ENCODE measurements around the gene LONRF2. TPM values are rescaled to one million over a fixed set of nuclear protein-coding genes. Genes with fewer than 3 reads are reported as not detected.

Gene LONRF2
- total RNA-seq, 1 experiment from 2014 or later = 1.1 TPM

GRCh38 chr2:100334929-100335328 lies 12.6 kb upstream of the LONRF2 start:
- no peak for ATAC-seq
- Histone ChIP-seq H4K20me1 (ENCODE audit: low read length) (no peaks in the 10 kb centered on the region), H3K9me3 (ENCODE audit: low read length) (no peaks in the 10 kb centered on the region), H3K79me2 (ENCODE audit: low read length) (no peaks in the 10 kb centered on the region), H3F3A (ENCODE audit: low read length, unreplicated experiment) (no peaks in the 10 kb centered on the region), H3K9ac (ENCODE audit: low read length) (no peak overlapping the region), H3K9me2 (replicated peaks; ENCODE audit: low read length) (no peaks in the 10 kb centered on the region), H3K27me3 (ENCODE audit: low read length) (peaks cover 8% of the 10 kb centered on the region; the same call in 1 of the 2 replicates), H2AFZ (ENCODE audit: low read length) (no peak overlapping the region), H3K27ac (ENCODE audit: low read length) (no peak overlapping the region), H3K4me1 (ENCODE audit: insufficient read depth, low read length) (no peaks in the 10 kb centered on the region), H3K36me3 (ENCODE audit: low read depth, low read length) (no peaks in the 10 kb centered on the region), H3K4me2 (ENCODE audit: low read length) (no peak overlapping the region), H3K4me3 (ENCODE audit: low read length) (no peak overlapping the region)
- no TSS peak for BruUV-seq (replicated peaks)
- intact Hi-C loops (cut with micrococcal nuclease) = no loop called here
- TF ChIP-seq EZH2phosphoT487 (IDR thresholded peaks at IDR 0.05; ENCODE audit: borderline replicate concordance, low read length) = no peak
- TF ChIP-seq EZH2 (IDR thresholded peaks at IDR 0.05; ENCODE audit: low read length, unreplicated experiment) = no peak
- no peak for TF ChIP-seq CTCF (conservative IDR thresholded peaks at IDR 0.05; ENCODE audit: low read depth, low read length)
- ChIA-PET POLR2A (ENCODE audit: unreplicated experiment) (interaction anchor here (0.7 kb wide), 1 partner anchor 633 kb away, joined by 4 read pairs; no protein-coding TSS in a partner anchor), CTCF (no interaction called here)
- DNase-seq = no peak

- Histone ChIP-seq H4K20me1 (ENCODE audit: low read length) (no peaks in the 10 kb centered on the region), H3K4me1 (ENCODE audit: insufficient read depth, low read length) (no peaks in the 10 kb centered on the region), H3K9ac (ENCODE audit: low read length) (no peak overlapping the region), H3F3A (ENCODE audit: low read length, unreplicated experiment) (no peaks in the 10 kb centered on the region), H3K27ac (ENCODE audit: low read length) (no peak overlapping the region), H3K27me3 (ENCODE audit: low read length) (peaks cover 50% of the 10 kb centered on the region), H3K36me3 (ENCODE audit: low read depth, low read length) (no peaks in the 10 kb centered on the region), H3K4me3 (ENCODE audit: low read length) (no peak overlapping the region), H3K9me3 (ENCODE audit: low read length) (no peaks in the 10 kb centered on the region), H3K9me2 (replicated peaks; ENCODE audit: low read length) (no peaks in the 10 kb centered on the region), H3K4me2 (ENCODE audit: low read length) (no peak overlapping the region), H2AFZ (ENCODE audit: low read length) (no peak overlapping the region), H3K79me2 (ENCODE audit: low read length) (no peaks in the 10 kb centered on the region)
- no peak for DNase-seq
- BruUV-seq (replicated peaks) = no TSS peak
- intact Hi-C loops (cut with micrococcal nuclease) = no loop called here
- TF ChIP-seq CTCF (conservative IDR thresholded peaks at IDR 0.05; ENCODE audit: low read depth, low read length) (no peak), EZH2phosphoT487 (IDR thresholded peaks at IDR 0.05; ENCODE audit: borderline replicate concordance, low read length) (no peak), EZH2 (IDR thresholded peaks at IDR 0.05; ENCODE audit: low read length, unreplicated experiment) (no peak)
- no peak for ATAC-seq
- ChIA-PET CTCF (no interaction called here), POLR2A (ENCODE audit: unreplicated experiment) (no interaction called here)
Observed at GRCh38 chr2:100327742-100328141, 5.4 kb upstream of the LONRF2 start.

- ChIA-PET POLR2A (ENCODE audit: unreplicated experiment) (no interaction called here), CTCF (interaction anchor here (0.7 to 1.4 kb wide), 2 partner anchors 59 to 123 kb away, joined by 3 to 4 read pairs; no protein-coding TSS in a partner anchor)
- 0 out of 2 replicates have a peak, but pooled peaks cover 5% of the 10 kb centered on the region for H3K9me3 ChIP-seq (ENCODE audit: low read length)
- ATAC-seq (peak; percentile 67), DNase-seq (peak; percentile 55)
- no peaks in the 10 kb centered on the region; the same call in 1 of the 2 replicates for H3K4me1 ChIP-seq (ENCODE audit: insufficient read depth, low read length)
- H3K79me2 ChIP-seq (ENCODE audit: low read length) = no peaks in the 10 kb centered on the region
- peak overlapping the region; percentile 69 for H3K4me2 ChIP-seq (ENCODE audit: low read length)
- peak overlapping the region; percentile 68 for H3K4me3 ChIP-seq (ENCODE audit: low read length)
- peak; percentile 59 for TF ChIP-seq EZH2 (IDR thresholded peaks at IDR 0.05; ENCODE audit: low read length, unreplicated experiment)
- no peak for TF ChIP-seq EZH2phosphoT487 (IDR thresholded peaks at IDR 0.05; ENCODE audit: borderline replicate concordance, low read length)
- peak; percentile 36 for TF ChIP-seq CTCF (conservative IDR thresholded peaks at IDR 0.05; ENCODE audit: low read depth, low read length)
- no peaks in the 10 kb centered on the region for H3F3A ChIP-seq (ENCODE audit: low read length, unreplicated experiment)
- H2AFZ ChIP-seq (ENCODE audit: low read length) = peak overlapping the region; percentile 63
- H4K20me1 ChIP-seq (ENCODE audit: low read length) = no peaks in the 10 kb centered on the region
- no peak overlapping the region for H3K9ac ChIP-seq (ENCODE audit: low read length)
- no peaks in the 10 kb centered on the region for H3K36me3 ChIP-seq (ENCODE audit: low read depth, low read length)
- intact Hi-C loops (cut with micrococcal nuclease) = loop anchor here (5.0 kb wide), 1 partner anchor 39 kb away; no protein-coding TSS in a partner anchor
- no peak overlapping the region for H3K27ac ChIP-seq (ENCODE audit: low read length)
- no peaks in the 10 kb centered on the region for H3K9me2 ChIP-seq (replicated peaks; ENCODE audit: low read length)
- no TSS peak for BruUV-seq (replicated peaks)
- H3K27me3 ChIP-seq (ENCODE audit: low read length) = peaks cover 57% of the 10 kb centered on the region
Observed at GRCh38 chr2:100321179-100321865, 979 bp downstream of the LONRF2 start.
